ENCODE measurements around the gene IBA57.
"Not testable (repeated sequence)": the region's sequence is repeated elsewhere in the genome, so short reads cannot be mapped to it uniquely, and the experiment has no call there.

Gene IBA57

GRCh38 chr1:228226956-228227791 lies 61.6 kb downstream of the IBA57 start:
- no peak for DNase-seq (ENCODE audit: extremely low read depth, low read depth)
- peak; percentile 44 for TF ChIP-seq CTCF (IDR thresholded peaks at IDR 0.05; ENCODE audit: low read depth, low read length)

- DNase-seq (ENCODE audit: extremely low read depth, low read depth), result not testable (repeated sequence)
These were observed 62.5 kb downstream of the IBA57 start for GRCh38 chr1:228228147-228228546.

- TF ChIP-seq CTCF (IDR thresholded peaks at IDR 0.05; ENCODE audit: low read depth, low read length), result no peak
- peak; percentile 82 for DNase-seq (ENCODE audit: extremely low read depth, low read depth)
These were observed 63.0 kb downstream of the IBA57 start for GRCh38 chr1:228228601-228229074.

GRCh38 chr1:228231189-228231588 lies 65.6 kb downstream of the IBA57 start:
- DNase-seq (ENCODE audit: extremely low read depth, low read depth), result no peak
- no peak for TF ChIP-seq CTCF (IDR thresholded peaks at IDR 0.05; ENCODE audit: low read depth, low read length)

All from AG09319 (cell line).